ENCODE measurements around the gene NUDT7. TPM values are rescaled to one million over a fixed set of nuclear protein-coding genes. Genes with fewer than 3 reads are reported as not detected.

Gene NUDT7
- total RNA-seq, 1 donor from 2014 or later, result 4.7 TPM

DNA sequence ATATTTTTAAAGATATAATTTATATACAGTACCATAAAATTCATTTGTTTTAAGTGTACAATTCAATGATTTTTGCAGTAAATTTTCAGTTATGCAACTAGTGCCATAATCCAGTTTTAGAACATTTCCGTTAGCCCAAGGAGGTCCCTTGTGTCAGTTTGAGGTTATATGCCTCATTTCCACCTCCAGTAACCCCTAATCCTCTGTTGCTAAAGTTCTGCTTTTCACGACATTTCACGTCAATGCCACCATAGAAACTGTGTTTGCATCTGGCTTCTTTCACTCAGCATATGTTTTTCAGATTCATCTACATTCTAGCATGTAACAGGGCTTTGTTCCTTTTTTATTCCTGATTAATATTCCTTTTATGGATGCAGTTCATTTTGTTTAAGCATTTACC lies 42.4 kb upstream of the NUDT7 start:
- Mint-ChIP-seq H3K4me3 (no peak overlapping the region), H3K4me1 (peaks cover 8% of the 10 kb centered on the region), H3K36me3 (ENCODE audit: low read depth) (no peaks in the 10 kb centered on the region), H3K27me3 (ENCODE audit: low read depth) (peaks cover 4% of the 10 kb centered on the region), H3K27ac (ENCODE audit: unreplicated experiment) (no peak overlapping the region), H3K9me3 (no peaks in the 10 kb centered on the region)
- TF ChIP-seq, protein P1, sequence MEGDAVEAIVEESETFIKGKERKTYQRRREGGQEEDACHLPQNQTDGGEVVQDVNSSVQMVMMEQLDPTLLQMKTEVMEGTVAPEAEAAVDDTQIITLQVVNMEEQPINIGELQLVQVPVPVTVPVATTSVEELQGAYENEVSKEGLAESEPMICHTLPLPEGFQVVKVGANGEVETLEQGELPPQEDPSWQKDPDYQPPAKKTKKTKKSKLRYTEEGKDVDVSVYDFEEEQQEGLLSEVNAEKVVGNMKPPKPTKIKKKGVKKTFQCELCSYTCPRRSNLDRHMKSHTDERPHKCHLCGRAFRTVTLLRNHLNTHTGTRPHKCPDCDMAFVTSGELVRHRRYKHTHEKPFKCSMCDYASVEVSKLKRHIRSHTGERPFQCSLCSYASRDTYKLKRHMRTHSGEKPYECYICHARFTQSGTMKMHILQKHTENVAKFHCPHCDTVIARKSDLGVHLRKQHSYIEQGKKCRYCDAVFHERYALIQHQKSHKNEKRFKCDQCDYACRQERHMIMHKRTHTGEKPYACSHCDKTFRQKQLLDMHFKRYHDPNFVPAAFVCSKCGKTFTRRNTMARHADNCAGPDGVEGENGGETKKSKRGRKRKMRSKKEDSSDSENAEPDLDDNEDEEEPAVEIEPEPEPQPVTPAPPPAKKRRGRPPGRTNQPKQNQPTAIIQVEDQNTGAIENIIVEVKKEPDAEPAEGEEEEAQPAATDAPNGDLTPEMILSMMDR (conservative IDR thresholded peaks at IDR 0.05), result no peak
- DNase-seq (ENCODE audit: low read depth, low spot score), result no peak

DNA sequence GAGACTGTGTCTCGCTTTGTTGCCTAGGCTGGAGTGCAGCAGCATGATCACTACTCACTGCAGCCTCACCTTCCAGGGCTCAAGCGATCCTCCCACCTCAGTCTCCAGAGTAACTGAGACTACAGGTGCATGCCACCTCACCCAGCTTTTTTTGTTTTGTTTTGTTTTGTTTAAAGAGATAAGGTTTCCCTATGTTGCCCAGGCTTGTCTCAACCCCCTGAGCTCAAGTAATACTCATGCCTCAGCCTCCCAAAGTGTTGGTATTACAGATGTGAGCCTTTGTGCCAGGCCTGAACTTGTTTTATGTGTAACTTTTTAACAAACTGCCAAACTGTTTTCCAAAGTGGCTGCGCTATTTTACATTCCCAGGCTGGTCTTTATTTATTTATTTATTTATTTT lies 41.8 kb upstream of the NUDT7 start:
- H3K27ac Mint-ChIP-seq (ENCODE audit: unreplicated experiment), result no peak overlapping the region
- H3K9me3 Mint-ChIP-seq, result no peaks in the 10 kb centered on the region
- peaks cover 8% of the 10 kb centered on the region for H3K4me1 Mint-ChIP-seq
- no peak overlapping the region for H3K4me3 Mint-ChIP-seq
- H3K27me3 Mint-ChIP-seq (ENCODE audit: low read depth), result no peaks in the 10 kb centered on the region
- TF ChIP-seq, protein P1 (conservative IDR thresholded peaks at IDR 0.05), result no peak
- no peaks in the 10 kb centered on the region for H3K36me3 Mint-ChIP-seq (ENCODE audit: low read depth)
- DNase-seq (ENCODE audit: low read depth, low spot score), result no peak

DNA sequence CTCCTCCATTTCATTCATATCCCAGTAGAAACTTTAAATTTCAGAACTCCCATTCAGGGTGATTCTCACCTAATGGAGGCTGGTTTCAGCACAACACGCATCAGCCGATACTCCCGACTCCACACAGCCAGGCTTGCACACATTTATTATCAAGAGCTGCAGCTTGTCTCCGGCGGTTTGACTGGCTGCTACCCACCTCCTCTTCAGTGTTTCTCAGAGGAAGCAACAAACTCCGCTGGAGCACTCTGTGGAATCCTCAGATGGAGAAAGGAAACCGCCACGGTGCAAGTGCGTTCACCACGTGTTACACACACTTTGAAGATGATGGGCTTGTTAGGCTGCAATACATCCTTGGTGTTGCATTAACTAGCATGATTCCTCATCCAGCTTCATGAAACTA lies 39.7 kb upstream of the NUDT7 start:
- TF ChIP-seq, protein P1 (conservative IDR thresholded peaks at IDR 0.05), result no peak
- no peak for DNase-seq (ENCODE audit: low read depth, low spot score)
- Mint-ChIP-seq H3K4me1 (peaks cover 8% of the 10 kb centered on the region), H3K4me3 (no peak overlapping the region), H3K36me3 (ENCODE audit: low read depth) (no peaks in the 10 kb centered on the region), H3K27me3 (ENCODE audit: low read depth) (no peaks in the 10 kb centered on the region), H3K9me3 (no peaks in the 10 kb centered on the region), H3K27ac (ENCODE audit: unreplicated experiment) (no peak overlapping the region)

DNA sequence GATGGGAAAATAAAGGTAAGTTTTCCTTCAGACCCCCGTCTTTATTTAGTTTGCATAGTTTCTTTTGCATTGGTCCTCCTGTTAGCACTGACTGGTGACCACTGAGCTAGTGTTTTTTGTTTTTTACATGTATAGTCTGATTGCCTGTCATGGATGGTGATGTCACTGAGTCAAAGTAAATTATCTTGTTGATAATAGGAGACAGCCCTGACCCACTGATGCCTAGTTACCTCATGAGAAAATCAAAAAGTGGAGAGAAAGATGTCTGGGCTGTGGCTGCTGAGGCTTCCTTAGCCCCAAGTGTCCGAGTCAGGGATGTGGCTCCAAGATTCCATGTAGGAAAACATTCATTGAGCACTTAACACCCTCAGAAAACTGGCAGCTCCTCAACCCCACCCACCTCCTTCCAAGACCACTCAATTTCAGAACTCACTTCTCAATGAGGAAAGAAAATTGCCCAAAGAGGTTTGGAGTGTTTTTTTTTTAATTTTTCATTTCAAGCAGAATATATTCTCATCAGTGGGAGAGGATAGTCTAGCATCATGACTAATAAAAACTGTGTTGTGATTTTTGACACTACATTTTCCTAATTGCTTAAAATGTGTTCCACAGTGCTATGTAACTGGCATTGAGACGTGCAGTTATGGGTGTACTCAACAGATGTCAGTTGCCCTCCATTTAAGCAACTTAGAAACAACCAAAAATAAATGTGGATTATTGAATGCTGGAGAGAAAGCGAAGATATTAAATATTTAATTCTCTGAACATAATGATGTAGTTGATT lies 38.7 kb upstream of the NUDT7 start:
- no peak for DNase-seq (ENCODE audit: low read depth, low spot score)
- no peaks in the 10 kb centered on the region for H3K27me3 Mint-ChIP-seq (ENCODE audit: low read depth)
- no peak overlapping the region for H3K27ac Mint-ChIP-seq (ENCODE audit: unreplicated experiment)
- no peak overlapping the region for H3K4me3 Mint-ChIP-seq
- TF ChIP-seq, protein P1 (conservative IDR thresholded peaks at IDR 0.05), result no peak
- H3K4me1 Mint-ChIP-seq, result peaks cover 8% of the 10 kb centered on the region
- no peaks in the 10 kb centered on the region for H3K9me3 Mint-ChIP-seq
- no peaks in the 10 kb centered on the region for H3K36me3 Mint-ChIP-seq (ENCODE audit: low read depth)

DNA sequence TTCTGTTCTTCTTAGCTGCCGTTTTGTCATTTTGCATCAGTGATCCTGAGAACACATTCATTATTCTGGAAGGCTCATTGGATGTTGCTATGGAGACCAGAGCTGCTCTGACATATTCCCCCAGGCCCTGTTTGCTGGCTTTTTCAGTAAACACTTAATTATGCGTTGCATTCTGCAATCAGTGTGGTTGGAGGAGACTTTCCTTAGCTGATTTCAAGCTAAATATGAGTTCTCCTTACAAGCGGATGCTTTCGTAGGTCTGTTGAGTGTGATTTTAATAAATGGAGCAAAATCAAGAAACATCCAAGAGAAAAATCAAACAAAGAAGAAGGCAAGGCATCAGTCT lies 38.2 kb upstream of the NUDT7 start:
- H3K9me3 Mint-ChIP-seq, result no peaks in the 10 kb centered on the region
- H3K4me1 Mint-ChIP-seq, result peaks cover 8% of the 10 kb centered on the region
- H3K27ac Mint-ChIP-seq (ENCODE audit: unreplicated experiment), result no peak overlapping the region
- TF ChIP-seq, protein P1 (conservative IDR thresholded peaks at IDR 0.05), result no peak
- DNase-seq (ENCODE audit: low read depth, low spot score), result no peak
- no peaks in the 10 kb centered on the region for H3K27me3 Mint-ChIP-seq (ENCODE audit: low read depth)
- H3K36me3 Mint-ChIP-seq (ENCODE audit: low read depth), result no peaks in the 10 kb centered on the region
- no peak overlapping the region for H3K4me3 Mint-ChIP-seq

All from neural crest cell (in vitro differentiated cells).